MG63 (cell line): ENCODE data around the gene RIMBP2. TPM values are rescaled to one million over a fixed set of nuclear protein-coding genes. Genes with fewer than 3 reads are reported as not detected.

Experiments
- DNase-seq: peaks from one replicate; pipeline ENCODE4 v3.0.0-alpha.2; 2020
- H3K27me3 ChIP-seq: fragments of 250-450 bp; sonication (Bioruptor Pico); 2 replicates; pipeline ENCODE4 v1.5.1; 2020; ENCODE audit warnings: mild to moderate bottlenecking, moderate library complexity
- H3K36me3 ChIP-seq: fragments of 250-450 bp; sonication (Bioruptor Pico); 2 replicates; pipeline ENCODE4 v1.5.1; 2020; ENCODE audit warnings: mild to moderate bottlenecking, moderate library complexity
- H3K4me3 ChIP-seq: fragments of 250-450 bp; sonication (Bioruptor Pico); 2 replicates; pipeline ENCODE4 v1.5.1; 2020; ENCODE audit warnings: mild to moderate bottlenecking, moderate library complexity
- H3K9me3 ChIP-seq: fragments of 250-450 bp; sonication (Bioruptor Pico); 2 replicates; pipeline ENCODE4 v1.5.1; 2020; ENCODE audit warnings: mild to moderate bottlenecking, moderate library complexity
- total RNA-seq: library from RNA; depleted of rRNA; stranded (reverse); fragments of >200 nt; shearing (Covaris generic); gene quantifications from 2 replicates; pipeline ENCODE4 v1.2.3, GENCODE V29; 2014; ENCODE audit warnings: low replicate concordance

RIMBP2 gene
- total RNA-seq, 1 experiment from 2014 or later = not detected

GRCh38 chr12:130497321-130497720 lies 218.8 kb downstream of the RIMBP2 start:
- H3K27me3 ChIP-seq = no peaks in the 10 kb centered on the region
- no peak overlapping the region for H3K4me3 ChIP-seq
- no peak for DNase-seq
- H3K36me3 ChIP-seq = no peaks in the 10 kb centered on the region
- no peaks in the 10 kb centered on the region for H3K9me3 ChIP-seq

GRCh38 chr12:130496516-130497120 lies 219.5 kb downstream of the RIMBP2 start:
- Histone ChIP-seq H3K4me3 (no peak overlapping the region), H3K36me3 (no peaks in the 10 kb centered on the region), H3K9me3 (no peaks in the 10 kb centered on the region), H3K27me3 (no peaks in the 10 kb centered on the region)
- DNase-seq = no peak

- no peak for DNase-seq
- Histone ChIP-seq H3K27me3 (no peaks in the 10 kb centered on the region), H3K36me3 (no peaks in the 10 kb centered on the region), H3K9me3 (no peaks in the 10 kb centered on the region), H3K4me3 (no peak overlapping the region)
Measured at GRCh38 chr12:130495156-130495555, 220.9 kb downstream of the RIMBP2 start.

GRCh38 chr12:130494736-130495135 lies 221.4 kb downstream of the RIMBP2 start:
- Histone ChIP-seq H3K36me3 (no peaks in the 10 kb centered on the region), H3K27me3 (no peaks in the 10 kb centered on the region), H3K9me3 (no peaks in the 10 kb centered on the region), H3K4me3 (no peak overlapping the region)
- DNase-seq = no peak

DNA sequence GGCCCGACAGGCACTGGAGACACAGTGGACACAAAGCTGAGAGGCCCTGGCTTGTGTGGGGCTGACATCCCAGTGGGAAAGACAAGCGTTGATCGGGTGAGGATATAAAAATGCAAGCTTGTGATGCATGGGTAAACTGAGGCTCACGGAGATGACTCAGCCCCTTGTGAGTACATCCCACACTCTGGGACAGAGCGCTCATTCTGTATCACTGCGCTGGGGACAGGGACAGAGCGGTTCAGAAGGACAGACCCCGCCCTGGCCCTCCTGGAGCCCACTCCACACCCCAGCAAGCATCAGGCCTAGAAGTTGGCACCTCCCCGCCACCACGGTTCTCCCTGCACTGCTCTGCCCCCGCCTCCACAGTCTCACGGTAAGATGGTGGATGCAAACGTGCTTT lies 222.1 kb downstream of the RIMBP2 start:
- no peaks in the 10 kb centered on the region for H3K36me3 ChIP-seq
- no peak overlapping the region for H3K4me3 ChIP-seq
- no peak for DNase-seq
- no peaks in the 10 kb centered on the region for H3K9me3 ChIP-seq
- H3K27me3 ChIP-seq = no peaks in the 10 kb centered on the region

GRCh38 chr12:130491421-130492357 lies 224.4 kb downstream of the RIMBP2 start:
- H3K27me3 ChIP-seq = no peaks in the 10 kb centered on the region
- DNase-seq = no peak
- no peak overlapping the region for H3K4me3 ChIP-seq
- H3K9me3 ChIP-seq = no peaks in the 10 kb centered on the region
- no peaks in the 10 kb centered on the region for H3K36me3 ChIP-seq

DNA sequence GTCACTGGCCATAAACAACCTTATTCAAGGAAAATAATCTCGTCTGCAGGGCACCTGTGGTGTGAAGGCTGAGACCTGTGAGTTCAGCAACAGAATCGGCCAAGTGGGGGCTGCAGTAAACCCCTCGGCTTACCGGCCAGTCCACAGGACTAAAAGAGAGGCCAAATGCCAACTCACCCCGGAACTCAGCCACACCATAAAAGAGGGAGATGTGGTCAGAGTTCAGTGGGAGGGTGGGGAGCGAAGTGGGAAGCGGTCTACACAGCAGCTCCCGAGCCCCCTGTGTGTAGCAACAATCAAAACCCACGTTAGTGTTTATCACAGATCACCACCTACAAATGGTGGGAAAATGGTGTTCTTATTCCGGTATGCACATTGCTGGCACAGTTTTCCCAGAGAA lies 225.4 kb downstream of the RIMBP2 start:
- no peaks in the 10 kb centered on the region for H3K9me3 ChIP-seq
- no peaks in the 10 kb centered on the region for H3K27me3 ChIP-seq
- no peak for DNase-seq

GRCh38 chr12:130489293-130489692 lies 226.8 kb downstream of the RIMBP2 start:
- H3K4me3 ChIP-seq = no peak overlapping the region
- no peaks in the 10 kb centered on the region for H3K36me3 ChIP-seq
- H3K9me3 ChIP-seq = no peaks in the 10 kb centered on the region
- DNase-seq = no peak
- no peaks in the 10 kb centered on the region for H3K27me3 ChIP-seq

More for the DNA sequence above, 225.4 kb downstream of the RIMBP2 start:
- no peak overlapping the region for H3K4me3 ChIP-seq
- no peaks in the 10 kb centered on the region for H3K36me3 ChIP-seq

DNA sequence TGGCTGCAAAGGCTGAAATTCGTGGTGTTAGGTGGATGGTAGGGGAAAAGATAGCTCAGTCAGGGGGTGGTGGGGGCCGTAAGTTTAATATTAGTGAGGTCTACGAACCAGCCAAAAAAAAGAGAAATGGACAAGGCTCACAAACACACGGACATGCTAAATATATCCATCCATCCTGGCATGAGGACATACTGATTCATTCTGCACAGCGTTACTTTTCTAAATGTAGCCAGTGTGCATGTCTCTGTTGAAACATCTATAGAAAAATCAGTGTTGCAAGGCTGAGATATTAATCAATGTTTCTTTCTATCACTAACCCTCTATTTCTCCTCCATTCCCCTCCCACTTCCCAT lies 227.8 kb downstream of the RIMBP2 start:
- no peaks in the 10 kb centered on the region for H3K9me3 ChIP-seq
- H3K4me3 ChIP-seq = no peak overlapping the region
- H3K36me3 ChIP-seq = no peaks in the 10 kb centered on the region
- no peaks in the 10 kb centered on the region for H3K27me3 ChIP-seq
- no peak for DNase-seq

- no peak for DNase-seq
Measured at GRCh38 chr12:130487636-130488357, 228.3 kb downstream of the RIMBP2 start.

GRCh38 chr12:130486891-130487416 lies 229.1 kb downstream of the RIMBP2 start:
- no peak overlapping the region for H3K4me3 ChIP-seq
- H3K27me3 ChIP-seq = no peaks in the 10 kb centered on the region
- no peaks in the 10 kb centered on the region for H3K36me3 ChIP-seq
- H3K9me3 ChIP-seq = no peaks in the 10 kb centered on the region
- no peak for DNase-seq

More at GRCh38 chr12:130487636-130488357, 228.3 kb downstream of the RIMBP2 start:
- Histone ChIP-seq H3K27me3 (no peaks in the 10 kb centered on the region), H3K36me3 (no peaks in the 10 kb centered on the region), H3K4me3 (no peak overlapping the region), H3K9me3 (no peaks in the 10 kb centered on the region)

GRCh38 chr12:130486146-130486435 lies 230.0 kb downstream of the RIMBP2 start:
- no peaks in the 10 kb centered on the region for H3K27me3 ChIP-seq
- H3K36me3 ChIP-seq = no peaks in the 10 kb centered on the region
- DNase-seq = no peak
- H3K4me3 ChIP-seq = no peak overlapping the region
- H3K9me3 ChIP-seq = no peaks in the 10 kb centered on the region

- no peaks in the 10 kb centered on the region for H3K36me3 ChIP-seq
- no peaks in the 10 kb centered on the region for H3K9me3 ChIP-seq
- no peak overlapping the region for H3K4me3 ChIP-seq
- DNase-seq = no peak
- no peaks in the 10 kb centered on the region for H3K27me3 ChIP-seq
Measured at GRCh38 chr12:130485291-130486145, 230.6 kb downstream of the RIMBP2 start.

DNA sequence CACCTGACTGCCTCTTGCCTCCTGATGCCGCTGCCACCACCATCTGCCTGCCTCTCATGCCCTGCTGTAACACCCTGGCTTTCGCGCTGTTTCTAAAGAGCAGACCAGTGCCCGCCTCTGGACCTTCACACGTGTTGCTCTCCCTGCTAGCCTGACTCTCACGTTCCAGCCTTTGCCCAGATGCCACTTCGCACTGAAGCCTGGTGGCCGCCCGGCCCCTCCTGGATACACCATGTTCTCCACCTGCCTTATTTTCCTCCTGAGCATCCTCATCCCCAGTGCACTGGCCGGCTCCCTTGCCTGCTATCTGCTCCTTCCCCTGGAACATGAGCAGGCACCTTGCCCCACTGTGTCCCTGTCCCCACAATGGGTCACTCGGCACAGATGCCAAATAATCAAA lies 231.9 kb downstream of the RIMBP2 start:
- no peak overlapping the region for H3K4me3 ChIP-seq
- no peak for DNase-seq
- no peaks in the 10 kb centered on the region for H3K36me3 ChIP-seq
- no peaks in the 10 kb centered on the region for H3K27me3 ChIP-seq
- no peaks in the 10 kb centered on the region for H3K9me3 ChIP-seq

DNA sequence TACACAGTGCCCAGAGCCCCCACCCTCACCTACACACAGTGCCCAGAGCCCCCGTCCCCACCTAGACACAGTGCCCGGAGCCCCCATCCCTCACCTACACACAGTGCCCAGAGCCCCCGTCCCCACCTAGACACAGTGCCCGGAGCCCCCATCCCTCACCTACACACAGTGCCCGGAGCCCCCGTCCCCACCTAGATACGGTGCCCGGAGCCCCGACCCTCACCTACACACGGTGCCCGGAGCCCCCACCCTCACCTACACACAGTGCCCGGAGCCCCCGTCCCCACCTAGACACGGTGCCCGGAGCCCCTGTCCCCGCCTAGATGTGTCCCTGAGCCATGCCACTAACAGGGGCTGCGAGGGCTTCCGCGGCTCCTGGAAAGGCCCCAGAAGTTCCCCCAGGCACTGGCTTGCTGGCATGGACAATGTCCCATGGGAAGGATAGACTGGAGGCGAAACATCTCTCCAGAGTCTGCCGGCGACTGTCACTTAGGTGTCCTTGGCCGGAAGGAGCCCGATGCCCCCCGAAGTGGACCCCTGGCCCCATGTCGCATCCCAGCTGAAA lies 232.4 kb downstream of the RIMBP2 start:
- no peak for DNase-seq
- no peaks in the 10 kb centered on the region for H3K27me3 ChIP-seq
- no peaks in the 10 kb centered on the region for H3K36me3 ChIP-seq
- no peaks in the 10 kb centered on the region for H3K9me3 ChIP-seq
- H3K4me3 ChIP-seq = no peak overlapping the region

DNA sequence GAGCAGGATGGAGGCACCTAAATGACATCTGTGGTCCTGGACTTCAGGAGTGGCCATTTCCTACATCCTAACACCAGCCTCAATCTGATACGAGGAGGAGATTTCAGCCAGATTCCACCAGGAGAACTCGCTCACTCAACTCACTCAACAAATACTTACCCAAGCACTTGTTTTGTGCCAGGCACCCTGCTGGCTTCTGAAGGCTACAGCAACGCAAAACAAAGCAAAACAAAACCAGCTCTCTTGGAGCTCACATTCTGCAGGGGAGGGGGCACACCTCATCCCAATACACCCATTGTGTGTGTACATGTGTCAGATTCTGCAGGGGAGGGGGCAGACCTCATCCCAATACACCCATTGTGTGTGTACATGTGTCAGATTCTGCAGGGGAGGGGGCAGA lies 233.7 kb downstream of the RIMBP2 start:
- H3K4me3 ChIP-seq = no peak overlapping the region
- no peaks in the 10 kb centered on the region for H3K36me3 ChIP-seq
- peak; percentile 11 for DNase-seq
- no peaks in the 10 kb centered on the region for H3K27me3 ChIP-seq
- H3K9me3 ChIP-seq = no peaks in the 10 kb centered on the region
